ENCODE data around the gene CCPG1. TPM values are rescaled to one million over a fixed set of nuclear protein-coding genes. Genes with fewer than 3 reads are reported as not detected.
A peak's percentile ranks its signal among the peaks of the same experiment; 100 is the strongest.
"Not testable (repeated sequence)": the region's sequence is repeated elsewhere in the genome, so short reads cannot be mapped to it uniquely, and the experiment has no call there.

Gene CCPG1
- 83.3 TPM for total RNA-seq
- long read RNA-seq, full-length matches to known transcripts = 87 of 109 reads
- long read RNA-seq, partial matches to known transcripts = 6 of 109 reads
- long read RNA-seq, other reads (novel, unspliced or antisense) = 16 of 109 reads

- intact Hi-C loops (cut with DNase I) = loop anchor here (5.0 kb wide), 1 partner anchor 211 kb away; the partner anchor contains the start of gene RSL24D1
- peak; percentile 98 for DNase-seq (ENCODE audit: low spot score)
These were observed at the start of gene CCPG1, which contains the start of gene PIERCE2 for GRCh38 chr15:55408012-55408928. Gene CCPG1 (minus strand): TSS chr15:55408359. CDS start chr15:55389424, 18,935 bp downstream. Gene PIERCE2 (plus strand): TSS chr15:55408495. CDS start chr15:55408769, 274 bp downstream.

GRCh38 chr15:55457401-55458022, 49.4 kb upstream of the CCPG1 start:
- no peak for DNase-seq (ENCODE audit: low spot score)
- intact Hi-C loops (cut with DNase I) = no loop called here

- DNase-seq (ENCODE audit: low spot score); intact Hi-C loops (cut with DNase I): not testable (repeated sequence)
These were observed 38.9 kb upstream of the CCPG1 start for GRCh38 chr15:55447030-55447394.

- DNase-seq (ENCODE audit: low spot score); intact Hi-C loops (cut with DNase I): not testable (repeated sequence)
These were observed 38.3 kb upstream of the CCPG1 start for GRCh38 chr15:55446379-55447029.

GRCh38 chr15:55445936-55446335, 37.8 kb upstream of the CCPG1 start:
- DNase-seq (ENCODE audit: low spot score); intact Hi-C loops (cut with DNase I): not testable (repeated sequence)

GRCh38 chr15:55443141-55443540, 35.0 kb upstream of the CCPG1 start:
- intact Hi-C loops (cut with DNase I); DNase-seq (ENCODE audit: low spot score): not testable (repeated sequence)

- no peak for DNase-seq (ENCODE audit: low spot score)
- intact Hi-C loops (cut with DNase I) = loop anchor here (5.0 kb wide), 1 partner anchor 218 kb away; no protein-coding TSS in a partner anchor
These were observed 27.0 kb upstream of the CCPG1 start for GRCh38 chr15:55434989-55435825.

GRCh38 chr15:55422089-55422488, 13.9 kb upstream of the CCPG1 start:
- intact Hi-C loops (cut with DNase I) = no loop called here
- no peak for DNase-seq (ENCODE audit: low spot score)

- intact Hi-C loops (cut with DNase I) = no loop called here
- no peak for DNase-seq (ENCODE audit: low spot score)
These were observed 12.2 kb upstream of the CCPG1 start for GRCh38 chr15:55420171-55420866.

- DNase-seq (ENCODE audit: low spot score); intact Hi-C loops (cut with DNase I): not testable (repeated sequence)
These were observed 9.5 kb upstream of the CCPG1 start for GRCh38 chr15:55417678-55418077.

GRCh38 chr15:55408976-55409375, 817 bp upstream of the CCPG1 start:
- DNase-seq (ENCODE audit: low spot score) = not testable (repeated sequence)
- intact Hi-C loops (cut with DNase I) = loop anchor here (5.0 kb wide), 1 partner anchor 212 kb away; the partner anchor contains the start of gene RSL24D1

- intact Hi-C loops (cut with DNase I) = loop anchor here (5.0 kb wide), 1 partner anchor 210 kb away; the partner anchor contains the start of gene RSL24D1
- DNase-seq (ENCODE audit: low spot score) = no peak
These were observed 604 bp downstream of the CCPG1 start for GRCh38 chr15:55407498-55408011.

GRCh38 chr15:55403531-55403930, 4.6 kb downstream of the CCPG1 start:
- DNase-seq (ENCODE audit: low spot score) = no peak
- intact Hi-C loops (cut with DNase I) = no loop called here

GRCh38 chr15:55402707-55403106, 5.5 kb downstream of the CCPG1 start:
- DNase-seq (ENCODE audit: low spot score) = no peak
- intact Hi-C loops (cut with DNase I) = no loop called here

GRCh38 chr15:55401786-55402246, 6.3 kb downstream of the CCPG1 start:
- DNase-seq (ENCODE audit: low spot score) = no peak
- intact Hi-C loops (cut with DNase I) = no loop called here

- DNase-seq (ENCODE audit: low spot score); intact Hi-C loops (cut with DNase I): not testable (repeated sequence)
These were observed 8.1 kb downstream of the CCPG1 start for GRCh38 chr15:55400050-55400449.

- intact Hi-C loops (cut with DNase I) = no loop called here
These were observed 9.9 kb downstream of the CCPG1 start for GRCh38 chr15:55398243-55398642.

GRCh38 chr15:55394694-55395093, 13.5 kb downstream of the CCPG1 start:
- intact Hi-C loops (cut with DNase I) = no loop called here
- DNase-seq (ENCODE audit: low spot score) = no peak

More at GRCh38 chr15:55398243-55398642, 9.9 kb downstream of the CCPG1 start:
- no peak for DNase-seq (ENCODE audit: low spot score)

All from cardiac septum (tissue), 1 donor.